Muscle layer of colon (tissue), 2 donors: ENCODE data around the gene CUL1.
"Not testable (repeated sequence)": the region's sequence is repeated elsewhere in the genome, so short reads cannot be mapped to it uniquely, and the experiment has no call there.

Source experiments
- H3K27ac ChIP-seq: one replicate; pipeline ENCODE4 v1.7.0; 2013; ENCODE audit warnings: low read depth, mild to moderate bottlenecking, low read length, moderate library complexity
- H3K27me3 ChIP-seq, 2 donors: one replicate each; pipeline ENCODE4 v1.7.0; 2013; ENCODE audit warnings: low read length in 2 of 2, mild to moderate bottlenecking in 2 of 2; ENCODE audit not compliant: insufficient read depth in 2 of 2, control insufficient read depth in 1 of 2
- H3K36me3 ChIP-seq: one replicate; pipeline ENCODE4 v1.7.0; 2013; ENCODE audit warnings: mild to moderate bottlenecking, low read length; ENCODE audit not compliant: insufficient read depth
- H3K4me1 ChIP-seq: one replicate; pipeline ENCODE4 v1.7.0; 2013; ENCODE audit warnings: mild to moderate bottlenecking, low read length; ENCODE audit not compliant: insufficient read depth
- H3K4me3 ChIP-seq, 2 donors: one replicate each; pipeline ENCODE4 v1.7.0; 2013; ENCODE audit warnings: low read length in 2 of 2, low read depth in 1 of 2, mild to moderate bottlenecking in 1 of 2, moderate library complexity in 1 of 2
- H3K9ac ChIP-seq: one replicate; pipeline ENCODE4 v1.7.0; 2013; ENCODE audit warnings: low read length
- H3K9me3 ChIP-seq: one replicate; pipeline ENCODE4 v1.7.0; 2013; ENCODE audit warnings: mild to moderate bottlenecking, low read length
- donor health status: abdominal sarcoma.
- donor health status: Adenocarcinoma of cecum.

The CUL1 gene

DNA sequence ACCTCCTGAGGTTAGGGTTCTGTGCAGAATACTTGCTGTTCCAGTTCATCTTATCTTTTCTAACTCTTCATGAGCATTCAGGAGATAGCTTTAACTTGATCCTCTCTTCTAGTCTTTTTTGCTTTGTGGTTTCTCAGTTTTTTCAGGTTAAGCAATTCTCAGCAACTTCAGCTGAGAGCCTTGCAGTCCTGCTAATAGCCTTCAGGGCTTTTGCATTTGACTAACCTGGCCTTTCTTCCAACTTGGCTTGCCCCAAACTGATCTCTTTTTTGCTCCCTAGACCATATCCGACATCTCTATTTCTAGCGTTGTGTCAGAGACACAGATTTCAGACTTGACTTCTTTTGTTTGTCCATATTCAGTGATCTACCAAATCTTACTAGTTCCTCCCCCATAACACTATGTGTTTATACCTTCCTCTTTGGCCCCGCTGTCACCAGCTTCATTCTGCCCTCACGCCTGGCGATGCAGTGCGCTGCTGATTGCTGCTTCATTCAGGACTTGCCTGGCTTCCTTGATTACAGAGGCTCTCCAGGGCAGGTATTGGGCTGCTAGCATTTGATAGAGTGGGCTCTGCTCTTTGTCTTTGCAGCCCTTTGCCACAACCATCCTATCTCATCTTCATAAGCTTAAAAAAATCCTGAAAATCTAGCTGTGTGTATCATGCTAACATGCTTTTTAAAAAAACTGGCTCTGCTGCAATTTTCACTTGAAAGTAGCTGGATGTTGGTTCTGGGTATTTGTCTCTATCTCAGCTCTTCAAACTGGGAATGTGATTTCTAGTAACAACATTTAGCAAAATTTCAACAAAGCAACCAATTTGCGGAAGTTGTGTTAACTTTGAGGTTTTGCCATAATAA is 9.6 kb downstream of the CUL1 start:
- Histone ChIP-seq H3K27ac (no peak overlapping the region), H3K27me3 (no peaks in the 10 kb centered on the region), H3K9ac (no peak overlapping the region), H3K9me3 (no peaks in the 10 kb centered on the region), H3K36me3 (no peaks in the 10 kb centered on the region), H3K4me3 (no peak overlapping the region), H3K4me1 (peaks cover 53% of the 10 kb centered on the region)

- peaks cover 55% of the 10 kb centered on the region for H3K4me1 ChIP-seq
- no peak overlapping the region for H3K9ac ChIP-seq
- no peaks in the 10 kb centered on the region for H3K9me3 ChIP-seq
- H3K27me3 ChIP-seq, result no peaks in the 10 kb centered on the region
- no peak overlapping the region for H3K4me3 ChIP-seq
- H3K27ac ChIP-seq, result no peak overlapping the region
- no peaks in the 10 kb centered on the region for H3K36me3 ChIP-seq
Measured at GRCh38 chr7:148709014-148709413, 10.3 kb downstream of the CUL1 start.

GRCh38 chr7:148710426-148710825 is 11.7 kb downstream of the CUL1 start:
- not testable (repeated sequence) for H3K9me3 ChIP-seq, H3K9ac ChIP-seq, H3K36me3 ChIP-seq, H3K4me3 ChIP-seq, H3K27me3 ChIP-seq, H3K27ac ChIP-seq
- H3K4me1 ChIP-seq, result peaks cover 50% of the 10 kb centered on the region

- Histone ChIP-seq H3K27me3 (no peaks in the 10 kb centered on the region), H3K4me3 (no peak overlapping the region), H3K27ac (no peak overlapping the region), H3K36me3 (no peaks in the 10 kb centered on the region), H3K9ac (no peak overlapping the region), H3K4me1 (peaks cover 42% of the 10 kb centered on the region), H3K9me3 (no peaks in the 10 kb centered on the region)
Measured at GRCh38 chr7:148711191-148712102, 12.7 kb downstream of the CUL1 start.

DNA sequence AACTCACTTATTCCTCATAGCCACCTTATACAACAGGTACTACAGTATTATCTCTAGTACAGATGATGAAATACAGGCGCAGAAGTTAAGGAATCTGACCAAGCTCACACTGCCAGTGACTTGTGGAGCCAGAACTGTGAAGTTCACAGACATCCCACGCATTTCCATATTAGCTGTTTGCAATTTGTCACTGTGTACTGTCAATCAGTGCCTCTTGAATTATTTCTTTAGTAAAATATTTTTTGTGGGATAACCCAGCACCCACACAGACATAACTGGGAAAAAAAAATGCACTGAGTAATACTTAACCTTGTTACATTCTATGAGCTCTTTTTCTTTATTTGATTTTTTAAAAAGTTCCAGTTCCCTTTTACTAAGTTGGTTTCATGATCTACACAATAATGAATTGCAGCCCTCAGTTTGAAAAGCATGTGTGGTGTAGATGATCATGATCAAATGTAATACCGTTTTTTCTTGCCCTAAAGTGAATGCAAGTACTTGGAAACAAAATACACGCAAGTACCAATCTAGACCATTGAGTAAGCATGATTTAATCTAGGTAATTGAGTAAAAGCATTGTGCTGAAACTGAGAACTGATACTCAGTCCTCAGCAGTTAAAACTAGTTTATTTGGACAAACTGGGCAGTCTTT is 14.1 kb downstream of the CUL1 start:
- peaks cover 47% of the 10 kb centered on the region for H3K4me1 ChIP-seq
- H3K4me3 ChIP-seq, result no peak overlapping the region
- no peaks in the 10 kb centered on the region for H3K9me3 ChIP-seq
- no peak overlapping the region for H3K27ac ChIP-seq
- no peak overlapping the region for H3K9ac ChIP-seq
- H3K36me3 ChIP-seq, result no peaks in the 10 kb centered on the region
- H3K27me3 ChIP-seq, result no peaks in the 10 kb centered on the region

GRCh38 chr7:148714498-148714897 is 15.8 kb downstream of the CUL1 start:
- H3K27ac ChIP-seq, result no peak overlapping the region
- no peaks in the 10 kb centered on the region for H3K27me3 ChIP-seq
- H3K4me1 ChIP-seq, result peaks cover 45% of the 10 kb centered on the region
- H3K36me3 ChIP-seq, result no peaks in the 10 kb centered on the region
- H3K9me3 ChIP-seq, result no peaks in the 10 kb centered on the region
- H3K9ac ChIP-seq, result no peak overlapping the region
- no peak overlapping the region for H3K4me3 ChIP-seq

GRCh38 chr7:148715027-148715426 is 16.3 kb downstream of the CUL1 start:
- peaks cover 48% of the 10 kb centered on the region for H3K4me1 ChIP-seq
- no peak overlapping the region for H3K27ac ChIP-seq
- H3K9ac ChIP-seq, result no peak overlapping the region
- no peak overlapping the region for H3K4me3 ChIP-seq
- H3K36me3 ChIP-seq, result no peaks in the 10 kb centered on the region
- H3K9me3 ChIP-seq, result no peaks in the 10 kb centered on the region
- no peaks in the 10 kb centered on the region for H3K27me3 ChIP-seq

- H3K27me3 ChIP-seq, result no peaks in the 10 kb centered on the region
- no peaks in the 10 kb centered on the region for H3K9me3 ChIP-seq
- no peak overlapping the region for H3K27ac ChIP-seq
- H3K4me3 ChIP-seq, result no peak overlapping the region
- H3K36me3 ChIP-seq, result no peaks in the 10 kb centered on the region
- H3K4me1 ChIP-seq, result peaks cover 55% of the 10 kb centered on the region
- no peak overlapping the region for H3K9ac ChIP-seq
Measured at GRCh38 chr7:148717266-148717793, 18.6 kb downstream of the CUL1 start.

GRCh38 chr7:148718431-148718830 is 19.7 kb downstream of the CUL1 start:
- H3K36me3 ChIP-seq, result no peaks in the 10 kb centered on the region
- H3K27ac ChIP-seq, result no peak overlapping the region
- H3K4me1 ChIP-seq, result peaks cover 53% of the 10 kb centered on the region
- no peaks in the 10 kb centered on the region for H3K9me3 ChIP-seq
- H3K4me3 ChIP-seq, result no peak overlapping the region
- no peaks in the 10 kb centered on the region for H3K27me3 ChIP-seq
- H3K9ac ChIP-seq, result no peak overlapping the region

DNA sequence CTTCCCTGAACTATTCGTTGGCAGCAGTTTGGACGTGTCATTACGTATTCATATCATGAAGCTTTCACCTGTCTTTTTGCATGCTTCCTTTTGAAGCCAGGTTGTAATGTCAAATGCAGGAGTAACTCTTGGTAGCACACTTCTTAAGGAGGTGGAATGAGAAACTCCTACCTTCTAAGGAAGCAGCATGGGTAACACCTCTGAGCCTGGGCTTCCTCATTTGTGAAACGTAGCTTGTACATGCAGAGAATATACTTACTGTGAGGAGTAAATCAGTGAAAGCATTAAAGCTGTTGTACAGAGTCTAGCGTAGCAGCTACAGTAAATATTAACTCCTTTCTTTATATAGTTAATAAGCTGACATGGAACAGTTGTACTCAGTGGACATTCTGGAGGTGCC is 21.1 kb downstream of the CUL1 start:
- peaks cover 46% of the 10 kb centered on the region for H3K4me1 ChIP-seq
- no peak overlapping the region for H3K9ac ChIP-seq
- H3K27me3 ChIP-seq, result no peaks in the 10 kb centered on the region
- H3K27ac ChIP-seq, result no peak overlapping the region
- no peak overlapping the region for H3K4me3 ChIP-seq
- H3K9me3 ChIP-seq, result no peaks in the 10 kb centered on the region
- H3K36me3 ChIP-seq, result no peaks in the 10 kb centered on the region

GRCh38 chr7:148720472-148720871 is 21.8 kb downstream of the CUL1 start:
- no peaks in the 10 kb centered on the region for H3K36me3 ChIP-seq
- no peak overlapping the region for H3K4me3 ChIP-seq
- H3K9ac ChIP-seq, result no peak overlapping the region
- H3K4me1 ChIP-seq, result peaks cover 49% of the 10 kb centered on the region
- H3K27me3 ChIP-seq, result no peaks in the 10 kb centered on the region
- H3K9me3 ChIP-seq, result no peaks in the 10 kb centered on the region
- H3K27ac ChIP-seq, result no peak overlapping the region
